A673 (cell line): ENCODE measurements around the gene HOXA9. TPM values are rescaled to one million over a fixed set of nuclear protein-coding genes. Genes with fewer than 3 reads are reported as not detected.

ENCODE experiments used
- BruUV-seq: library from RNA; stranded (reverse); fragments of 400-500 nt; replicated peaks from 2 replicates; lab custom pipeline; 2021; lab: Mats Ljungman, UMichigan
- CTCF ChIA-PET: fragments of 300-600 bp; sonication (Branson Sonifier 250); formaldehyde crosslinking; loops from one replicate; lab custom pipeline; 2022; ENCODE audit warnings: antibody characterized with exemption; lab: Charles Lee
- POLR2A ChIA-PET: fragments of 300-600 bp; sonication (Branson Sonifier 250); formaldehyde crosslinking; loops from one replicate; lab custom pipeline; 2022; ENCODE audit warnings: antibody characterized with exemption; ENCODE audit not compliant: low non-redundant PET; lab: Charles Lee
- DNase-seq: peaks from one replicate; pipeline ENCODE4 v3.0.0-alpha.2; 2015; ENCODE audit warnings: low spot score
- H3K27ac ChIP-seq: fragments of 200-600 bp; sonication (generic); 2 replicates; pipeline ENCODE4 v1.5.1; 2016; ENCODE audit warnings: mixed run types, low read depth, mild to moderate bottlenecking, mixed read lengths, antibody characterized with exemption, low read length; ENCODE audit not compliant: poor library complexity, severe bottlenecking
- H3K27me3 ChIP-seq: fragments of 200-600 bp; sonication (generic); replicated peaks from 2 replicates; pipeline ENCODE4 v1.6.1; 2017; ENCODE audit warnings: mixed run types, low read depth, mild to moderate bottlenecking, mixed read lengths, antibody characterized with exemption, low read length; ENCODE audit not compliant: insufficient read depth, poor library complexity
- H3K36me3 ChIP-seq: fragments of 200-600 bp; sonication (generic); 2 replicates; pipeline ENCODE4 v1.6.1; 2016; ENCODE audit warnings: mixed run types, mild to moderate bottlenecking, mixed read lengths, antibody characterized with exemption, low read length; ENCODE audit not compliant: insufficient read depth, poor library complexity, severe bottlenecking
- H3K4me1 ChIP-seq: fragments of 200-600 bp; sonication (generic); 2 replicates; pipeline ENCODE4 v1.6.1; 2017; ENCODE audit warnings: mixed run types, mild to moderate bottlenecking, mixed read lengths, antibody characterized with exemption, low read length; ENCODE audit not compliant: insufficient read depth, poor library complexity, severe bottlenecking
- H3K4me3 ChIP-seq: fragments of 200-600 bp; sonication (generic); 2 replicates; pipeline ENCODE4 v1.5.1; 2016; ENCODE audit warnings: low read depth, mixed run types, mild to moderate bottlenecking, mixed read lengths, low read length; ENCODE audit not compliant: poor library complexity, severe bottlenecking
- H3K9me3 ChIP-seq: fragments of 200-600 bp; sonication (generic); 2 replicates; pipeline ENCODE4 v1.6.1; 2016; ENCODE audit warnings: mixed run types, low read depth, mild to moderate bottlenecking, mixed read lengths, antibody characterized with exemption, low read length; ENCODE audit not compliant: poor library complexity, severe bottlenecking
- CTCF ChIP-seq: fragments of 300-800, 200-600 bp; sonication (generic); conservative IDR thresholded peaks from 2 replicates; pipeline ENCODE4 v1.5.1; 2017; ENCODE audit warnings: low read depth, mild to moderate bottlenecking, antibody characterized with exemption, low read length, moderate library complexity, mixed read lengths
- EZH2 ChIP-seq: fragments of 200-600 bp; sonication (generic); IDR thresholded peaks from 2 replicates; pipeline ENCODE4 v1.6.1; 2017; ENCODE audit warnings: borderline replicate concordance, low read depth, mild to moderate bottlenecking, mixed read lengths, antibody characterized with exemption, low read length; ENCODE audit not compliant: poor library complexity, severe bottlenecking
- intact Hi-C: fragments of 100-400 bp; cut with micrococcal nuclease; formaldehyde crosslinking; loops from one replicate; pipeline ENCODE4 v1.10.0; 2022; ENCODE audit not compliant: unreplicated experiment
- total RNA-seq: library from RNA; stranded (reverse); gene quantifications from 2 replicates; pipeline ENCODE4 v1.2.3, GENCODE V29; 2021

HOXA9 gene
- total RNA-seq, 1 experiment from 2014 or later: not detected

- H3K36me3 ChIP-seq: no peaks in the 10 kb centered on the region
- DNase-seq: no peak
- intact Hi-C loops: no loop called here
- H3K4me3 ChIP-seq: no peak overlapping the region
- TF ChIP-seq EZH2 (no peak), CTCF (no peak)
- no peaks in the 10 kb centered on the region for H3K9me3 ChIP-seq
- H3K4me1 ChIP-seq: peaks cover 14% of the 10 kb centered on the region
- POLR2A ChIA-PET: no interaction called here
- peaks cover 94% of the 10 kb centered on the region for H3K27me3 ChIP-seq
- no peak overlapping the region for H3K27ac ChIP-seq
- CTCF ChIA-PET: no interaction called here
- no TSS peak for BruUV-seq
These were observed 19.4 kb downstream of the HOXA9 start for GRCh38 chr7:27145914-27146412.

- H3K27me3 ChIP-seq: peaks cover 99% of the 10 kb centered on the region
- no peaks in the 10 kb centered on the region for H3K9me3 ChIP-seq
- H3K4me1 ChIP-seq: peaks cover 14% of the 10 kb centered on the region
- H3K36me3 ChIP-seq: no peaks in the 10 kb centered on the region
- no peak overlapping the region for H3K4me3 ChIP-seq
- ChIA-PET POLR2A (no interaction called here), CTCF (no interaction called here)
- BruUV-seq: no TSS peak
- intact Hi-C loops: no loop called here
- no peak overlapping the region for H3K27ac ChIP-seq
- TF ChIP-seq EZH2: no peak
- no peak for DNase-seq
These were observed 20.0 kb downstream of the HOXA9 start for GRCh38 chr7:27145165-27145913.

- intact Hi-C loops: loop anchor here (5.0 kb wide), 1 partner anchor 1272 kb away; no protein-coding TSS in a partner anchor
- Histone ChIP-seq H3K4me1 (peaks cover 14% of the 10 kb centered on the region), H3K4me3 (no peak overlapping the region), H3K27ac (no peak overlapping the region), H3K36me3 (no peaks in the 10 kb centered on the region), H3K27me3 (peaks cover 100% of the 10 kb centered on the region), H3K9me3 (no peaks in the 10 kb centered on the region)
- no peak for TF ChIP-seq CTCF
- TF ChIP-seq EZH2: no peak
- DNase-seq: no peak
- POLR2A ChIA-PET: no interaction called here
- no TSS peak for BruUV-seq
- CTCF ChIA-PET: interaction anchor here (1.6 kb wide), 1 partner anchor 16 kb away, joined by 5 read pairs; no protein-coding TSS in a partner anchor
These were observed 20.6 kb downstream of the HOXA9 start for GRCh38 chr7:27144781-27145164.
